ENCODE measurements around the gene PNPLA5. TPM values are rescaled to one million over a fixed set of nuclear protein-coding genes. Genes with fewer than 3 reads are reported as not detected.

PNPLA5 gene
- total RNA-seq, 4 donors from 2014 or later = 1.7 to 9.7 (median 4.8) TPM; not detected in 1

GRCh38 chr22:43881091-43882061 lies 10.4 kb downstream of the PNPLA5 start:
- DNase-seq (ENCODE audit: low spot score in 2 of 2) = no peak
- TF ChIP-seq, protein P1, sequence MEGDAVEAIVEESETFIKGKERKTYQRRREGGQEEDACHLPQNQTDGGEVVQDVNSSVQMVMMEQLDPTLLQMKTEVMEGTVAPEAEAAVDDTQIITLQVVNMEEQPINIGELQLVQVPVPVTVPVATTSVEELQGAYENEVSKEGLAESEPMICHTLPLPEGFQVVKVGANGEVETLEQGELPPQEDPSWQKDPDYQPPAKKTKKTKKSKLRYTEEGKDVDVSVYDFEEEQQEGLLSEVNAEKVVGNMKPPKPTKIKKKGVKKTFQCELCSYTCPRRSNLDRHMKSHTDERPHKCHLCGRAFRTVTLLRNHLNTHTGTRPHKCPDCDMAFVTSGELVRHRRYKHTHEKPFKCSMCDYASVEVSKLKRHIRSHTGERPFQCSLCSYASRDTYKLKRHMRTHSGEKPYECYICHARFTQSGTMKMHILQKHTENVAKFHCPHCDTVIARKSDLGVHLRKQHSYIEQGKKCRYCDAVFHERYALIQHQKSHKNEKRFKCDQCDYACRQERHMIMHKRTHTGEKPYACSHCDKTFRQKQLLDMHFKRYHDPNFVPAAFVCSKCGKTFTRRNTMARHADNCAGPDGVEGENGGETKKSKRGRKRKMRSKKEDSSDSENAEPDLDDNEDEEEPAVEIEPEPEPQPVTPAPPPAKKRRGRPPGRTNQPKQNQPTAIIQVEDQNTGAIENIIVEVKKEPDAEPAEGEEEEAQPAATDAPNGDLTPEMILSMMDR (IDR thresholded peaks at IDR 0.05) = no peak
- TF ChIP-seq POLR2A (IDR thresholded peaks at IDR 0.05) = no peak
- WGBS, 2 donors = 76 to 81% methylated on average over 12 to 18 of the region's 19 CpGs
- H3K4me3 ChIP-seq (ENCODE audit: low read depth, poor library complexity, severe bottlenecking) = no peak overlapping the region
- intact Hi-C loops (cut with DNase I; ENCODE audit: low total_unique reads) = no loop called here

GRCh38 chr22:43880541-43880991 lies 11.2 kb downstream of the PNPLA5 start:
- no peak for TF ChIP-seq POLR2A (IDR thresholded peaks at IDR 0.05)
- TF ChIP-seq, protein P1 (IDR thresholded peaks at IDR 0.05) = no peak
- intact Hi-C loops (cut with DNase I; ENCODE audit: low total_unique reads) = no loop called here

GRCh38 chr22:43879901-43880540 lies 11.8 kb downstream of the PNPLA5 start:
- DNase-seq (ENCODE audit: low spot score in 2 of 2) = no peak
- intact Hi-C loops (cut with DNase I; ENCODE audit: low total_unique reads) = no loop called here
- TF ChIP-seq, protein P1 (IDR thresholded peaks at IDR 0.05) = no peak
- TF ChIP-seq POLR2A (IDR thresholded peaks at IDR 0.05) = no peak
- H3K4me3 ChIP-seq (ENCODE audit: low read depth, poor library complexity, severe bottlenecking) = no peak overlapping the region
- 73 to 81% methylated on average over 10 to 14 of the region's 14 CpGs for WGBS, 2 donors

More at GRCh38 chr22:43880541-43880991, 11.2 kb downstream of the PNPLA5 start:
- no peak for DNase-seq (ENCODE audit: low spot score in 2 of 2)
- 79 to 86% methylated on average over 15 of the region's 15 CpGs for WGBS, 2 donors
- no peak overlapping the region for H3K4me3 ChIP-seq (ENCODE audit: low read depth, poor library complexity, severe bottlenecking)

DNA sequence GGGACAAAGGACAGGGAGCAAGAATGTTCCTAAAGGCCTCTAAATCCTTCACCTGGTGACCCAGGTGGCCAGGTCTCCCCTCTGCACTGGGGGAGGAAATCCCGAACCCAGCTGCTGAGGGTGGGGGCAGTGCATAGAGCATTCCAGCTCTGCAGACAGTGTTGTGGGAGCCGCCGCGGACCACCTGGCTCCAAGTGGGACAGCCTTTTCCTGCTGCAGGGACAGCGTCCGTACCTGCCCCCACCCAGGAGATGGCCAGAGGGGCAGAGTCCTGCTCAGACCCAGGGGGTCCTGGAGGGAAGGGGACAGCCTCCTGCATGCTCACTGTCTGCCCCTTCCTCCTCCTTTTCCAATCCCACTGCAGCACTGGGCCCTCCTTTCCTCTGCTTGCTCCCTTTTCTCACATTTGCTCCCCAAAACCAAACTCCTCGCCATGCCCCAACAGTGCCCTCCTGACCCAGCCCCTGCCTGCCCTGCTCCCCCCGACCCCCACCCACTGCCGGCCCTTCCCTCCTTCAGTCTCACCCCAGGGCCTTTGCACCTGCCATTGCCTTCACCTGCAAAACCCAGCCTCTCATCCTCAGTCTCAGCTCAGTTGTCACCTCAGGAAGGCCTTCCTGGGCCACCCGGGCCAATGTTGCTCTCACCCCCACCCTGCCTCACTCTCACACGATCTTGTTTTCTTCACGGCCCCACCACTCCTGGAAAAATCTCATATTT lies 12.8 kb downstream of the PNPLA5 start:
- DNase-seq (ENCODE audit: low spot score in 2 of 2) = no peak
- 63 to 67% methylated on average over 10 to 12 of the region's 12 CpGs for WGBS, 2 donors
- intact Hi-C loops (cut with DNase I; ENCODE audit: low total_unique reads) = no loop called here
- H3K4me3 ChIP-seq (ENCODE audit: low read depth, poor library complexity, severe bottlenecking) = no peak overlapping the region
- TF ChIP-seq, protein P1 (IDR thresholded peaks at IDR 0.05) = no peak
- no peak for TF ChIP-seq POLR2A (IDR thresholded peaks at IDR 0.05)

- WGBS, 2 donors = 48 to 53% methylated on average over 12 of the region's 12 CpGs
- TF ChIP-seq, protein P1 (IDR thresholded peaks at IDR 0.05) = no peak
- no peak for TF ChIP-seq POLR2A (IDR thresholded peaks at IDR 0.05)
- intact Hi-C loops (cut with DNase I; ENCODE audit: low total_unique reads) = no loop called here
- no peak overlapping the region for H3K4me3 ChIP-seq (ENCODE audit: low read depth, poor library complexity, severe bottlenecking)
- no peak for DNase-seq (ENCODE audit: low spot score in 2 of 2)
Measured at GRCh38 chr22:43878079-43878795, 13.6 kb downstream of the PNPLA5 start.
